K562 (cell line): ENCODE data around the gene TAF1B. TPM values are rescaled to one million over a fixed set of nuclear protein-coding genes. Genes with fewer than 3 reads are reported as not detected.
A peak's percentile ranks its signal among the peaks of the same experiment; 100 is the strongest.

Source experiments
- BACH1 ChIP-seq: fragments of 200-800 bp; sonication (Bioruptor generic); IDR thresholded peaks from 2 replicates; pipeline ENCODE4 v1.6.1; 2016; ENCODE audit warnings: missing genetic modification characterization, missing compliant biosample characterization
- BCOR ChIP-seq: fragments of 450-650 bp; IDR thresholded peaks from 2 replicates; pipeline ENCODE4 v1.6.1; 2016
- CBX2 ChIP-seq: fragments of 200-600 bp; sonication (generic); IDR thresholded peaks from one replicate; pipeline ENCODE4 v1.6.1; 2012; ENCODE audit warnings: mild to moderate bottlenecking, low read length, inconsistent platforms; ENCODE audit not compliant: insufficient read depth, poor library complexity, severe bottlenecking
- RBM25 ChIP-seq: fragments of 200-400 bp; formaldehyde crosslinking; IDR thresholded peaks from 2 replicates; pipeline ENCODE4 v1.6.1; 2018; ENCODE audit warnings: low read length, low read depth, moderate library complexity; ENCODE audit not compliant: severe bottlenecking
- SMARCA5 ChIP-seq: fragments of 450-650 bp; IDR thresholded peaks from 2 replicates; pipeline ENCODE4 v1.6.1; 2016
- ZNF143 ChIP-seq: sonication (generic); formaldehyde crosslinking; IDR thresholded peaks from 2 replicates; pipeline ENCODE4 v1.9.0; 2022; ENCODE audit warnings: mild to moderate bottlenecking, missing genetic modification reagents
- ZNF24 ChIP-seq: fragments of 450-650 bp; IDR thresholded peaks from 2 replicates; pipeline ENCODE4 v1.6.1; 2016
- ZNF3 ChIP-seq: fragments of 250-450 bp; sonication (Bioruptor Pico); IDR thresholded peaks from 2 replicates; pipeline ENCODE4 v1.5.0; 2021; ENCODE audit warnings: mild to moderate bottlenecking, moderate library complexity
- polyA plus RNA-seq, 8 experiments: library from polyadenylated mRNA; depleted of rRNA in 4 of 8; stranded (reverse) in 5 of 8; unstranded in 3 of 8; fragments of >200 nt; fragmentation: Nextera tagmentation in 2 of 8; fragmentation: Illumina TruSeq in 1 of 8; extraction: Ambion mirVana in 2 of 8; extraction: Trizol in 1 of 8; gene quantifications; 2 replicates each; pipeline versions ENCODE4 v1.2.1 to v1.2.3, GENCODE V29; 2011 to 2014; ENCODE audit warnings: inconsistent platforms in 1 of 8, missing spikeins in 1 of 8
- total RNA-seq, 7 experiments: library from RNA; depleted of rRNA in 6 of 7; stranded (reverse); fragments of >200 nt in 6 of 7; fragmentation: Illumina TruSeq in 2 of 7; extraction: Trizol in 2 of 7; gene quantifications; 2 replicates each; pipeline versions ENCODE4 v1.2.1 to v1.2.3, GENCODE V29; 2011 to 2021; ENCODE audit warnings: low replicate concordance in 1 of 7
- TF ChIP-seq, protein P1 (sequence below): IDR thresholded peaks from 3 replicates; pipeline ENCODE4 v1.6.1; 2011; ENCODE audit warnings: borderline replicate concordance, mild to moderate bottlenecking, moderate library complexity; ENCODE audit not compliant: insufficient read length; ENCODE audit errors: extremely low read depth
- TF ChIP-seq, protein P2 (sequence below): fragments of 200-800 bp; sonication (Bioruptor generic); IDR thresholded peaks from 2 replicates; pipeline ENCODE4 v1.6.1; 2016; ENCODE audit warnings: missing genetic modification characterization, missing compliant biosample characterization
- TF ChIP-seq, protein P3 (sequence below): fragments of 450-650 bp; IDR thresholded peaks from 2 replicates; pipeline ENCODE4 v1.6.1; 2016; ENCODE audit warnings: mild to moderate bottlenecking
- TF ChIP-seq, protein P4 (sequence below), 3 experiments: fragments of 200-800 bp in 1 of 3; fragments of 250-450 bp in 1 of 3; fragments of 450-650 bp in 1 of 3; sonication (Bioruptor Pico) in 1 of 3; sonication (Bioruptor generic) in 1 of 3; formaldehyde crosslinking in 1 of 3; IDR thresholded peaks; 2 replicates each; pipeline versions ENCODE4 v1.6.1 to v1.8.0; 2016 to 2022; ENCODE audit warnings: mild to moderate bottlenecking in 2 of 3, missing genetic modification characterization in 2 of 3, missing compliant biosample characterization in 1 of 3, moderate library complexity in 1 of 3

TAF1B gene
- total and polyA plus RNA-seq, 9 of the 15 experiments (the other 6 are each of a cell fraction or from before 2014, with no cell fraction given): 8.8 to 25.1 (median 17.3) TPM

DNA sequence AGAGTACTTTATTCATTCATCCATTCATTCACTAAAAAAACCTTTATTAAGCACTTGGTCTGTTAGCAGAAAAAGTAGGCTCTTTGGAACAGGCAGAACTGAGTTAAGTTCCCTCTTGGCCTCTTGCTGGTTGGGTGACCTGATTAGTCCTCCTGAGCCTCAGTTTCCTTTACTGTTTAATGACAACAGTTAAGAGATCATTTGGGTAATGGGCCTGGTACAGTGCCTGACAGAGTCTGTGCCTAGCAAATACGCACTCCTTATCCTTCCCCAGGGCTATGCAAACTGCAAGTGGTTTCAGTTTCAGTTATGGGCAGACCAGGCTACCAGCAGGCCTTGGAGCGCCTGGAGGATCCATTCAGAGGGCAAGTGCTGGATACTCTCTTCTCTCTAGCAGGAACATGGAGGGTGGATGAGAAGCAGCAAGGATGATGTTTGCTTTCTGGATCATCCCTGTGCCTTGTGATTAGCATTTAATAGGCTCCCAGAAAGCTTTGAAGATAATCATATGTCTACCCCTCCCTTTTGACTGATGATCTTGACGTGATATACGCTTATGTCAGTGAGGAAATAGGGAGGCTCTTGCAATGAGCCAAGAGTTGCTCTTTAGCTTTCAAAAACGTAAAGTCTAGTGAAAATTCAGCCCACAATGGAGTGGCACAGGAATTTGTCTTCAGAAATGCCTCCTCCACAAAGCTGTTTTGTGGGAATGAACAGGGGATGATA is 12.4 kb upstream of the TAF1B start (continued):
- TF ChIP-seq, protein P1, sequence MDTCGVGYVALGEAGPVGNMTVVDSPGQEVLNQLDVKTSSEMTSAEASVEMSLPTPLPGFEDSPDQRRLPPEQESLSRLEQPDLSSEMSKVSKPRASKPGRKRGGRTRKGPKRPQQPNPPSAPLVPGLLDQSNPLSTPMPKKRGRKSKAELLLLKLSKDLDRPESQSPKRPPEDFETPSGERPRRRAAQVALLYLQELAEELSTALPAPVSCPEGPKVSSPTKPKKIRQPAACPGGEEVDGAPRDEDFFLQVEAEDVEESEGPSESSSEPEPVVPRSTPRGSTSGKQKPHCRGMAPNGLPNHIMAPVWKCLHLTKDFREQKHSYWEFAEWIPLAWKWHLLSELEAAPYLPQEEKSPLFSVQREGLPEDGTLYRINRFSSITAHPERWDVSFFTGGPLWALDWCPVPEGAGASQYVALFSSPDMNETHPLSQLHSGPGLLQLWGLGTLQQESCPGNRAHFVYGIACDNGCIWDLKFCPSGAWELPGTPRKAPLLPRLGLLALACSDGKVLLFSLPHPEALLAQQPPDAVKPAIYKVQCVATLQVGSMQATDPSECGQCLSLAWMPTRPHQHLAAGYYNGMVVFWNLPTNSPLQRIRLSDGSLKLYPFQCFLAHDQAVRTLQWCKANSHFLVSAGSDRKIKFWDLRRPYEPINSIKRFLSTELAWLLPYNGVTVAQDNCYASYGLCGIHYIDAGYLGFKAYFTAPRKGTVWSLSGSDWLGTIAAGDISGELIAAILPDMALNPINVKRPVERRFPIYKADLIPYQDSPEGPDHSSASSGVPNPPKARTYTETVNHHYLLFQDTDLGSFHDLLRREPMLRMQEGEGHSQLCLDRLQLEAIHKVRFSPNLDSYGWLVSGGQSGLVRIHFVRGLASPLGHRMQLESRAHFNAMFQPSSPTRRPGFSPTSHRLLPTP: no peak
- no peak for TF ChIP-seq ZNF143 (CRISPR knock-in tag)
- TF ChIP-seq BCOR: peak; percentile 78
- TF ChIP-seq, protein P2, sequence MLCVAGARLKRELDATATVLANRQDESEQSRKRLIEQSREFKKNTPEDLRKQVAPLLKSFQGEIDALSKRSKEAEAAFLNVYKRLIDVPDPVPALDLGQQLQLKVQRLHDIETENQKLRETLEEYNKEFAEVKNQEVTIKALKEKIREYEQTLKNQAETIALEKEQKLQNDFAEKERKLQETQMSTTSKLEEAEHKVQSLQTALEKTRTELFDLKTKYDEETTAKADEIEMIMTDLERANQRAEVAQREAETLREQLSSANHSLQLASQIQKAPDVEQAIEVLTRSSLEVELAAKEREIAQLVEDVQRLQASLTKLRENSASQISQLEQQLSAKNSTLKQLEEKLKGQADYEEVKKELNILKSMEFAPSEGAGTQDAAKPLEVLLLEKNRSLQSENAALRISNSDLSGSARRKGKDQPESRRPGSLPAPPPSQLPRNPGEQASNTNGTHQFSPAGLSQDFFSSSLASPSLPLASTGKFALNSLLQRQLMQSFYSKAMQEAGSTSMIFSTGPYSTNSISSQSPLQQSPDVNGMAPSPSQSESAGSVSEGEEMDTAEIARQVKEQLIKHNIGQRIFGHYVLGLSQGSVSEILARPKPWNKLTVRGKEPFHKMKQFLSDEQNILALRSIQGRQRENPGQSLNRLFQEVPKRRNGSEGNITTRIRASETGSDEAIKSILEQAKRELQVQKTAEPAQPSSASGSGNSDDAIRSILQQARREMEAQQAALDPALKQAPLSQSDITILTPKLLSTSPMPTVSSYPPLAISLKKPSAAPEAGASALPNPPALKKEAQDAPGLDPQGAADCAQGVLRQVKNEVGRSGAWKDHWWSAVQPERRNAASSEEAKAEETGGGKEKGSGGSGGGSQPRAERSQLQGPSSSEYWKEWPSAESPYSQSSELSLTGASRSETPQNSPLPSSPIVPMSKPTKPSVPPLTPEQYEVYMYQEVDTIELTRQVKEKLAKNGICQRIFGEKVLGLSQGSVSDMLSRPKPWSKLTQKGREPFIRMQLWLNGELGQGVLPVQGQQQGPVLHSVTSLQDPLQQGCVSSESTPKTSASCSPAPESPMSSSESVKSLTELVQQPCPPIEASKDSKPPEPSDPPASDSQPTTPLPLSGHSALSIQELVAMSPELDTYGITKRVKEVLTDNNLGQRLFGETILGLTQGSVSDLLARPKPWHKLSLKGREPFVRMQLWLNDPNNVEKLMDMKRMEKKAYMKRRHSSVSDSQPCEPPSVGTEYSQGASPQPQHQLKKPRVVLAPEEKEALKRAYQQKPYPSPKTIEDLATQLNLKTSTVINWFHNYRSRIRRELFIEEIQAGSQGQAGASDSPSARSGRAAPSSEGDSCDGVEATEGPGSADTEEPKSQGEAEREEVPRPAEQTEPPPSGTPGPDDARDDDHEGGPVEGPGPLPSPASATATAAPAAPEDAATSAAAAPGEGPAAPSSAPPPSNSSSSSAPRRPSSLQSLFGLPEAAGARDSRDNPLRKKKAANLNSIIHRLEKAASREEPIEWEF (CRISPR knock-in tag): no peak
- peak; percentile 61; the same call in 1 of the 2 replicates for TF ChIP-seq ZNF24
- TF ChIP-seq CBX2: no peak
- TF ChIP-seq, protein P3, sequence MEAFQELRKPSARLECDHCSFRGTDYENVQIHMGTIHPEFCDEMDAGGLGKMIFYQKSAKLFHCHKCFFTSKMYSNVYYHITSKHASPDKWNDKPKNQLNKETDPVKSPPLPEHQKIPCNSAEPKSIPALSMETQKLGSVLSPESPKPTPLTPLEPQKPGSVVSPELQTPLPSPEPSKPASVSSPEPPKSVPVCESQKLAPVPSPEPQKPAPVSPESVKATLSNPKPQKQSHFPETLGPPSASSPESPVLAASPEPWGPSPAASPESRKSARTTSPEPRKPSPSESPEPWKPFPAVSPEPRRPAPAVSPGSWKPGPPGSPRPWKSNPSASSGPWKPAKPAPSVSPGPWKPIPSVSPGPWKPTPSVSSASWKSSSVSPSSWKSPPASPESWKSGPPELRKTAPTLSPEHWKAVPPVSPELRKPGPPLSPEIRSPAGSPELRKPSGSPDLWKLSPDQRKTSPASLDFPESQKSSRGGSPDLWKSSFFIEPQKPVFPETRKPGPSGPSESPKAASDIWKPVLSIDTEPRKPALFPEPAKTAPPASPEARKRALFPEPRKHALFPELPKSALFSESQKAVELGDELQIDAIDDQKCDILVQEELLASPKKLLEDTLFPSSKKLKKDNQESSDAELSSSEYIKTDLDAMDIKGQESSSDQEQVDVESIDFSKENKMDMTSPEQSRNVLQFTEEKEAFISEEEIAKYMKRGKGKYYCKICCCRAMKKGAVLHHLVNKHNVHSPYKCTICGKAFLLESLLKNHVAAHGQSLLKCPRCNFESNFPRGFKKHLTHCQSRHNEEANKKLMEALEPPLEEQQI: no peak
- TF ChIP-seq, protein P4, sequence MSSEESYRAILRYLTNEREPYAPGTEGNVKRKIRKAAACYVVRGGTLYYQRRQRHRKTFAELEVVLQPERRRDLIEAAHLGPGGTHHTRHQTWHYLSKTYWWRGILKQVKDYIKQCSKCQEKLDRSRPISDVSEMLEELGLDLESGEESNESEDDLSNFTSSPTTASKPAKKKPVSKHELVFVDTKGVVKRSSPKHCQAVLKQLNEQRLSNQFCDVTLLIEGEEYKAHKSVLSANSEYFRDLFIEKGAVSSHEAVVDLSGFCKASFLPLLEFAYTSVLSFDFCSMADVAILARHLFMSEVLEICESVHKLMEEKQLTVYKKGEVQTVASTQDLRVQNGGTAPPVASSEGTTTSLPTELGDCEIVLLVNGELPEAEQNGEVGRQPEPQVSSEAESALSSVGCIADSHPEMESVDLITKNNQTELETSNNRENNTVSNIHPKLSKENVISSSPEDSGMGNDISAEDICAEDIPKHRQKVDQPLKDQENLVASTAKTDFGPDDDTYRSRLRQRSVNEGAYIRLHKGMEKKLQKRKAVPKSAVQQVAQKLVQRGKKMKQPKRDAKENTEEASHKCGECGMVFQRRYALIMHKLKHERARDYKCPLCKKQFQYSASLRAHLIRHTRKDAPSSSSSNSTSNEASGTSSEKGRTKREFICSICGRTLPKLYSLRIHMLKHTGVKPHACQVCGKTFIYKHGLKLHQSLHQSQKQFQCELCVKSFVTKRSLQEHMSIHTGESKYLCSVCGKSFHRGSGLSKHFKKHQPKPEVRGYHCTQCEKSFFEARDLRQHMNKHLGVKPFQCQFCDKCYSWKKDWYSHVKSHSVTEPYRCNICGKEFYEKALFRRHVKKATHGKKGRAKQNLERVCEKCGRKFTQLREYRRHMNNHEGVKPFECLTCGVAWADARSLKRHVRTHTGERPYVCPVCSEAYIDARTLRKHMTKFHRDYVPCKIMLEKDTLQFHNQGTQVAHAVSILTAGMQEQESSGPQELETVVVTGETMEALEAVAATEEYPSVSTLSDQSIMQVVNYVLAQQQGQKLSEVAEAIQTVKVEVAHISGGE (CRISPR knock-in tag; IDR thresholded peaks at IDR 0.05): 0 out of 6 replicates have a peak, but pooled peaks of 1 of the 3 experiments have one; percentile 42
- TF ChIP-seq SMARCA5: peak; percentile 72; the same call in 1 of the 2 replicates
- TF ChIP-seq RBM25: peak; percentile 92
- TF ChIP-seq BACH1: no peak
- 0 out of 2 replicates have a peak, but pooled peaks have one; percentile 46 for TF ChIP-seq ZNF3 (CRISPR knock-in tag)
